Measurements from ENCODE around the gene DACH1. TPM values are rescaled to one million over a fixed set of nuclear protein-coding genes. Genes with fewer than 3 reads are reported as not detected.

Gene DACH1
- total RNA-seq, 1 experiment from 2014 or later, result 1.2 TPM

- H3K4me1 ChIP-seq, result 0 out of 2 replicates have a peak, but pooled peaks cover 6% of the 10 kb centered on the region
- H3K9me3 Mint-ChIP-seq (ENCODE audit: unreplicated experiment), result no peaks in the 10 kb centered on the region
- TF ChIP-seq, protein P1, sequence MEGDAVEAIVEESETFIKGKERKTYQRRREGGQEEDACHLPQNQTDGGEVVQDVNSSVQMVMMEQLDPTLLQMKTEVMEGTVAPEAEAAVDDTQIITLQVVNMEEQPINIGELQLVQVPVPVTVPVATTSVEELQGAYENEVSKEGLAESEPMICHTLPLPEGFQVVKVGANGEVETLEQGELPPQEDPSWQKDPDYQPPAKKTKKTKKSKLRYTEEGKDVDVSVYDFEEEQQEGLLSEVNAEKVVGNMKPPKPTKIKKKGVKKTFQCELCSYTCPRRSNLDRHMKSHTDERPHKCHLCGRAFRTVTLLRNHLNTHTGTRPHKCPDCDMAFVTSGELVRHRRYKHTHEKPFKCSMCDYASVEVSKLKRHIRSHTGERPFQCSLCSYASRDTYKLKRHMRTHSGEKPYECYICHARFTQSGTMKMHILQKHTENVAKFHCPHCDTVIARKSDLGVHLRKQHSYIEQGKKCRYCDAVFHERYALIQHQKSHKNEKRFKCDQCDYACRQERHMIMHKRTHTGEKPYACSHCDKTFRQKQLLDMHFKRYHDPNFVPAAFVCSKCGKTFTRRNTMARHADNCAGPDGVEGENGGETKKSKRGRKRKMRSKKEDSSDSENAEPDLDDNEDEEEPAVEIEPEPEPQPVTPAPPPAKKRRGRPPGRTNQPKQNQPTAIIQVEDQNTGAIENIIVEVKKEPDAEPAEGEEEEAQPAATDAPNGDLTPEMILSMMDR (IDR thresholded peaks at IDR 0.05; ENCODE audit: insufficient read depth in 1 of 2, low read depth in 1 of 2, low read length in 1 of 2, severe bottlenecking in 1 of 2, unreplicated experiment in 1 of 2), result no peak
- intact Hi-C loops (cut with micrococcal nuclease; ENCODE audit: unreplicated experiment), result no loop called here
- BruUV-seq (replicated peaks), result no TSS peak
- H3K27me3 Mint-ChIP-seq (ENCODE audit: insufficient read depth, unreplicated experiment), result no peaks in the 10 kb centered on the region
- H3K27me3 ChIP-seq (replicated peaks; ENCODE audit: control insufficient read depth, insufficient read depth, low read length), result no peaks in the 10 kb centered on the region
- CTCF ChIA-PET, result no interaction called here
- no peak overlapping the region for H3K4me3 Mint-ChIP-seq (ENCODE audit: unreplicated experiment)
- no peaks in the 10 kb centered on the region for H3K36me3 Mint-ChIP-seq (ENCODE audit: insufficient read depth, unreplicated experiment)
- no peak overlapping the region for H3K4me3 ChIP-seq (ENCODE audit: low read depth, low read length)
- DNase-seq, result peak; percentile 19 to 40
- POLR2A ChIA-PET, result no interaction called here
- H3K36me3 ChIP-seq (ENCODE audit: control insufficient read depth, insufficient read depth, low read length), result no peaks in the 10 kb centered on the region
- H3K9me3 ChIP-seq, result no peaks in the 10 kb centered on the region; the same call in 1 of the 2 replicates
- no peak overlapping the region for H3K27ac Mint-ChIP-seq (ENCODE audit: unreplicated experiment)
- no peaks in the 10 kb centered on the region for H3K4me1 Mint-ChIP-seq (ENCODE audit: low read depth, unreplicated experiment)
Observed at GRCh38 chr13:71712988-71713653, 153.9 kb downstream of the DACH1 start.

GRCh38 chr13:71704656-71705055 lies 162.3 kb downstream of the DACH1 start:
- H3K4me3 ChIP-seq (ENCODE audit: low read depth, low read length), result no peak overlapping the region
- intact Hi-C loops (cut with micrococcal nuclease; ENCODE audit: unreplicated experiment), result no loop called here
- no peaks in the 10 kb centered on the region for H3K36me3 Mint-ChIP-seq (ENCODE audit: insufficient read depth, unreplicated experiment)
- POLR2A ChIA-PET, result no interaction called here
- no peaks in the 10 kb centered on the region for H3K27me3 ChIP-seq (replicated peaks; ENCODE audit: control insufficient read depth, insufficient read depth, low read length)
- no peak overlapping the region for H3K4me3 Mint-ChIP-seq (ENCODE audit: unreplicated experiment)
- H3K27ac Mint-ChIP-seq (ENCODE audit: unreplicated experiment), result no peak overlapping the region
- H3K4me1 ChIP-seq, result no peaks in the 10 kb centered on the region
- DNase-seq, result no peak
- no peaks in the 10 kb centered on the region for H3K9me3 Mint-ChIP-seq (ENCODE audit: unreplicated experiment)
- H3K4me1 Mint-ChIP-seq (ENCODE audit: low read depth, unreplicated experiment), result no peaks in the 10 kb centered on the region
- TF ChIP-seq, protein P1 (IDR thresholded peaks at IDR 0.05; ENCODE audit: insufficient read depth in 1 of 2, low read depth in 1 of 2, low read length in 1 of 2, severe bottlenecking in 1 of 2, unreplicated experiment in 1 of 2), result no peak
- no peaks in the 10 kb centered on the region for H3K27me3 Mint-ChIP-seq (ENCODE audit: insufficient read depth, unreplicated experiment)
- CTCF ChIA-PET, result no interaction called here
- no TSS peak for BruUV-seq (replicated peaks)
- no peaks in the 10 kb centered on the region for H3K9me3 ChIP-seq
- H3K36me3 ChIP-seq (ENCODE audit: control insufficient read depth, insufficient read depth, low read length), result no peaks in the 10 kb centered on the region

- H3K9me3 ChIP-seq, result no peaks in the 10 kb centered on the region
- no peaks in the 10 kb centered on the region for H3K27me3 ChIP-seq (replicated peaks; ENCODE audit: control insufficient read depth, insufficient read depth, low read length)
- no peaks in the 10 kb centered on the region for H3K27me3 Mint-ChIP-seq (ENCODE audit: insufficient read depth, unreplicated experiment)
- H3K36me3 Mint-ChIP-seq (ENCODE audit: insufficient read depth, unreplicated experiment), result no peaks in the 10 kb centered on the region
- intact Hi-C loops (cut with micrococcal nuclease; ENCODE audit: unreplicated experiment), result no loop called here
- H3K4me3 ChIP-seq (ENCODE audit: low read depth, low read length), result no peak overlapping the region
- no peaks in the 10 kb centered on the region for H3K9me3 Mint-ChIP-seq (ENCODE audit: unreplicated experiment)
- H3K27ac Mint-ChIP-seq (ENCODE audit: unreplicated experiment), result no peak overlapping the region
- no peaks in the 10 kb centered on the region for H3K36me3 ChIP-seq (ENCODE audit: control insufficient read depth, insufficient read depth, low read length)
- TF ChIP-seq, protein P1 (IDR thresholded peaks at IDR 0.05; ENCODE audit: insufficient read depth in 1 of 2, low read depth in 1 of 2, low read length in 1 of 2, severe bottlenecking in 1 of 2, unreplicated experiment in 1 of 2), result no peak
- no peaks in the 10 kb centered on the region for H3K4me1 ChIP-seq
- H3K4me3 Mint-ChIP-seq (ENCODE audit: unreplicated experiment), result no peak overlapping the region
- ChIA-PET POLR2A (no interaction called here), CTCF (no interaction called here)
- no peaks in the 10 kb centered on the region for H3K4me1 Mint-ChIP-seq (ENCODE audit: low read depth, unreplicated experiment)
- no peak for DNase-seq
- BruUV-seq (replicated peaks), result no TSS peak
Observed at GRCh38 chr13:71703138-71703537, 163.9 kb downstream of the DACH1 start.

Data from Caco-2 (cell line).